Hepatocyte (in vitro differentiated cells): ENCODE measurements around the gene KLK5.

Experiments
- CTCF ChIP-seq: fragments of 200-600 bp; sonication (generic); IDR thresholded peaks from 2 replicates; pipeline ENCODE4 v1.5.1; 2016; ENCODE audit warnings: antibody characterized with exemption, mild to moderate bottlenecking; ENCODE audit not compliant: poor library complexity
- EZH2 ChIP-seq: fragments of 200-600 bp; sonication (generic); IDR thresholded peaks from 2 replicates; pipeline ENCODE4 v1.6.1; 2016; ENCODE audit warnings: antibody characterized with exemption, mild to moderate bottlenecking, borderline replicate concordance

DNA sequence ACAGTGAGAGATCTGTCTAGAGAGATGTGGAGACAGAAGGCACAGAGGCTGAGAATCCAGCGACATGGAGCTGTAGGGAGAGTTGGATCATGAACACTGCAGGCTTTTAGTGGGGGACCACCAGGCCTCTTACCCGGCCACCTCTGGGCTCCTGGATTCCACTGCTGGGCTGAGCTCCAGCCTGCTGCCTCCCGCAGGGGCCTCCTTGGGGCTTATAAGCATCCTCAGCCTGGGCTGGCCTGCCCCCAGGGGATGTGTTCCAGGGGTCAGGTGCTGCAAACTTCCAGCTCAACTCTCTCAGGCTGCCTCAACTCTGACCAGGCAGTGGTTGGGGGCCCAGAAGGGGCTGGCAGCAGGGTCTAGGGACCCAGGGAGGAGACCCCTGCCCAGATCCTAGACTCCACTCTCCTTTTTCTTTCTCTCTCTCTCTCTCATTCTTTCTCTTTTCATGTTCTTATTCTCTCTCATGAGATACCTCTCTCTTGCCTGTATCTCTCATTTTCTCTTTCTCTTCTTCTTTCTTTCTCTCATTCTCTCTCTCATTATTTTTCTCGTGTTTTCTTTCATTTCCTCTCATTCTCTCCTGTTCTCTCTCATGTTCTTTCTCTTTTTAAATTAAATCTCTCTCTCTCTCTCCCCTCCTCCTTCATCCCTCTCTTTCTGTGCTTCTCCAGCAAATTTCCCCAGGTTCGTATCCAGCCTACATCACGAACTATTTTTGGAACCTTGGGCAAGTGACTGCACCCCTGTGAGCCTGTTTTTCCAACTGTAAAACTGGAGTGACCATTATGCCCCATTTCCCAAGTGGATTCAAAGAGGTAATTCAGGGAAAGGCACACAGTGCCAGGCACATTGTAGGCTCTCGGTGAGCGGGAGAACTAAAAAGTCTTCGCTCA, 41.4 kb downstream of the KLK5 start, which contains the start of gene KLK4:
- TF ChIP-seq CTCF (no peak), EZH2 (no peak)
